ENCODE data around the gene MTMR6.

The MTMR6 gene

GRCh38 chr13:25217023-25217885 lies 70.0 kb downstream of the MTMR6 start:
- Histone ChIP-seq H3K27ac (ENCODE audit: low read depth, low read length) (no peak overlapping the region), H2AFZ (ENCODE audit: low read depth, low read length, severe bottlenecking) (no peak overlapping the region), H3K36me3 (ENCODE audit: low read length) (no peaks in the 10 kb centered on the region), H3K4me2 (ENCODE audit: low read depth, low read length, poor library complexity, severe bottlenecking) (no peak overlapping the region), H3K4me3 (ENCODE audit: insufficient read depth, low read length, poor library complexity, severe bottlenecking) (no peak overlapping the region), H3K9ac (ENCODE audit: low read length) (no peak overlapping the region), H4K20me1 (ENCODE audit: low read depth, low read length) (no peaks in the 10 kb centered on the region), H3K9me3 (ENCODE audit: insufficient read depth, low read length) (no peaks in the 10 kb centered on the region), H3F3A (ENCODE audit: insufficient read depth) (no peaks in the 10 kb centered on the region), H3K79me2 (ENCODE audit: insufficient read depth, low read length) (no peaks in the 10 kb centered on the region), H3K27me3 (ENCODE audit: low read length) (no peaks in the 10 kb centered on the region), H3K9me2 (replicated peaks; ENCODE audit: insufficient read depth, low read length) (no peaks in the 10 kb centered on the region)
- TF ChIP-seq, protein P1, sequence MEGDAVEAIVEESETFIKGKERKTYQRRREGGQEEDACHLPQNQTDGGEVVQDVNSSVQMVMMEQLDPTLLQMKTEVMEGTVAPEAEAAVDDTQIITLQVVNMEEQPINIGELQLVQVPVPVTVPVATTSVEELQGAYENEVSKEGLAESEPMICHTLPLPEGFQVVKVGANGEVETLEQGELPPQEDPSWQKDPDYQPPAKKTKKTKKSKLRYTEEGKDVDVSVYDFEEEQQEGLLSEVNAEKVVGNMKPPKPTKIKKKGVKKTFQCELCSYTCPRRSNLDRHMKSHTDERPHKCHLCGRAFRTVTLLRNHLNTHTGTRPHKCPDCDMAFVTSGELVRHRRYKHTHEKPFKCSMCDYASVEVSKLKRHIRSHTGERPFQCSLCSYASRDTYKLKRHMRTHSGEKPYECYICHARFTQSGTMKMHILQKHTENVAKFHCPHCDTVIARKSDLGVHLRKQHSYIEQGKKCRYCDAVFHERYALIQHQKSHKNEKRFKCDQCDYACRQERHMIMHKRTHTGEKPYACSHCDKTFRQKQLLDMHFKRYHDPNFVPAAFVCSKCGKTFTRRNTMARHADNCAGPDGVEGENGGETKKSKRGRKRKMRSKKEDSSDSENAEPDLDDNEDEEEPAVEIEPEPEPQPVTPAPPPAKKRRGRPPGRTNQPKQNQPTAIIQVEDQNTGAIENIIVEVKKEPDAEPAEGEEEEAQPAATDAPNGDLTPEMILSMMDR (IDR thresholded peaks at IDR 0.05; ENCODE audit: insufficient read depth, low read length, poor library complexity, severe bottlenecking), result no peak
- TF ChIP-seq EZH2phosphoT487 (conservative IDR thresholded peaks at IDR 0.05; ENCODE audit: low read length), result no peak

DNA sequence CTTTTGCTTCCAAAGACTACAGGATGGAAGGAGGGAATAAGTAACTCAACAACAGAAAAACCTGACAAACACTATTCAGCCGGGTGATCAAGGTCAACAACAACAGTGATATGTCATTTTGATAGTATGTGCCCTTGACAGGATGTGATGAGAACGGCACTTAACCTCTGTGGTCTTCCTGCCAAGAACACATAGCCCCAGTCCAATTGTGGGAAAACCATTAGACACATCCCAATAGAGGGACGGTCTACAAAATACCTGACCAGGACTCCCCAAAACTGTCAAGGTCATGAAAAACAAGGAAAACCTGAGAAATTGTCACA lies 72.1 kb downstream of the MTMR6 start:
- H2AFZ ChIP-seq (ENCODE audit: low read depth, low read length, severe bottlenecking), result no peak overlapping the region
- H3K27ac ChIP-seq (ENCODE audit: low read depth, low read length), result no peak overlapping the region
- no peaks in the 10 kb centered on the region for H4K20me1 ChIP-seq (ENCODE audit: low read depth, low read length)
- H3K4me2 ChIP-seq (ENCODE audit: low read depth, low read length, poor library complexity, severe bottlenecking), result no peak overlapping the region
- no peaks in the 10 kb centered on the region for H3K79me2 ChIP-seq (ENCODE audit: insufficient read depth, low read length)
- TF ChIP-seq, protein P1 (IDR thresholded peaks at IDR 0.05; ENCODE audit: insufficient read depth, low read length, poor library complexity, severe bottlenecking), result no peak
- TF ChIP-seq EZH2phosphoT487 (conservative IDR thresholded peaks at IDR 0.05; ENCODE audit: low read length), result no peak
- no peak overlapping the region for H3K4me3 ChIP-seq (ENCODE audit: insufficient read depth, low read length, poor library complexity, severe bottlenecking)
- no peaks in the 10 kb centered on the region for H3K27me3 ChIP-seq (ENCODE audit: low read length)
- no peaks in the 10 kb centered on the region for H3K9me2 ChIP-seq (replicated peaks; ENCODE audit: insufficient read depth, low read length)
- H3F3A ChIP-seq (ENCODE audit: insufficient read depth), result no peaks in the 10 kb centered on the region
- H3K9me3 ChIP-seq (ENCODE audit: insufficient read depth, low read length), result no peaks in the 10 kb centered on the region
- no peak overlapping the region for H3K9ac ChIP-seq (ENCODE audit: low read length)
- H3K36me3 ChIP-seq (ENCODE audit: low read length), result no peaks in the 10 kb centered on the region

GRCh38 chr13:25214491-25215252 lies 72.6 kb downstream of the MTMR6 start:
- no peaks in the 10 kb centered on the region for H3K9me3 ChIP-seq (ENCODE audit: insufficient read depth, low read length)
- H2AFZ ChIP-seq (ENCODE audit: low read depth, low read length, severe bottlenecking), result no peak overlapping the region
- no peaks in the 10 kb centered on the region for H3K9me2 ChIP-seq (replicated peaks; ENCODE audit: insufficient read depth, low read length)
- no peak overlapping the region for H3K4me2 ChIP-seq (ENCODE audit: low read depth, low read length, poor library complexity, severe bottlenecking)
- H4K20me1 ChIP-seq (ENCODE audit: low read depth, low read length), result no peaks in the 10 kb centered on the region
- no peak overlapping the region for H3K9ac ChIP-seq (ENCODE audit: low read length)
- H3K27ac ChIP-seq (ENCODE audit: low read depth, low read length), result no peak overlapping the region
- no peaks in the 10 kb centered on the region for H3K36me3 ChIP-seq (ENCODE audit: low read length)
- H3F3A ChIP-seq (ENCODE audit: insufficient read depth), result no peaks in the 10 kb centered on the region
- no peaks in the 10 kb centered on the region for H3K79me2 ChIP-seq (ENCODE audit: insufficient read depth, low read length)
- no peak overlapping the region for H3K4me3 ChIP-seq (ENCODE audit: insufficient read depth, low read length, poor library complexity, severe bottlenecking)
- no peaks in the 10 kb centered on the region for H3K27me3 ChIP-seq (ENCODE audit: low read length)
- TF ChIP-seq, protein P1 (IDR thresholded peaks at IDR 0.05; ENCODE audit: insufficient read depth, low read length, poor library complexity, severe bottlenecking), result no peak
- TF ChIP-seq EZH2phosphoT487 (conservative IDR thresholded peaks at IDR 0.05; ENCODE audit: low read length), result no peak
